Mesendoderm (in vitro differentiated cells): ENCODE results near the gene CENPE. TPM values are rescaled to one million over a fixed set of nuclear protein-coding genes. Genes with fewer than 3 reads are reported as not detected.
A peak's percentile ranks its signal among the peaks of the same experiment; 100 is the strongest.
"Not testable (repeated sequence)": the region's sequence is repeated elsewhere in the genome, so short reads cannot be mapped to it uniquely, and the experiment has no call there.

Experiments used
- DNase-seq: peaks from one replicate; pipeline ENCODE4 v3.0.0; 2013
- H2AK5ac ChIP-seq: 2 replicates; pipeline ENCODE4 v1.6.1; 2013; ENCODE audit warnings: low read length, inconsistent platforms
- H2BK120ac ChIP-seq: 2 replicates; pipeline ENCODE4 v1.6.1; 2013; ENCODE audit warnings: low read depth, mild to moderate bottlenecking, low read length, moderate library complexity, mixed read lengths
- H2BK15ac ChIP-seq: replicated peaks from 2 replicates; pipeline ENCODE4 v1.6.1; 2013; ENCODE audit warnings: low read depth, mild to moderate bottlenecking, moderate library complexity
- H2BK5ac ChIP-seq: 2 replicates; pipeline ENCODE4 v1.6.1; 2013; ENCODE audit warnings: low read length, inconsistent platforms
- H3K18ac ChIP-seq: 2 replicates; pipeline ENCODE4 v1.6.1; 2013; ENCODE audit warnings: mild to moderate bottlenecking, low read length, mixed read lengths
- H3K23ac ChIP-seq: one replicate; pipeline ENCODE4 v1.6.1; 2013; ENCODE audit warnings: low read length
- H3K27ac ChIP-seq: 2 replicates; pipeline ENCODE4 v1.5.1; 2013; ENCODE audit warnings: low read depth, mild to moderate bottlenecking, inconsistent platforms, low read length, moderate library complexity
- H3K27me3 ChIP-seq: 2 replicates; pipeline ENCODE4 v1.6.1; 2013; ENCODE audit warnings: low read length, control low read depth, mild to moderate bottlenecking, inconsistent platforms; ENCODE audit not compliant: insufficient read depth, poor library complexity
- H3K36me3 ChIP-seq: 2 replicates; pipeline ENCODE4 v1.6.1; 2013; ENCODE audit warnings: low read length, inconsistent platforms; ENCODE audit not compliant: control insufficient read depth, insufficient read depth
- H3K4ac ChIP-seq: one replicate; pipeline ENCODE4 v1.6.1; 2013; ENCODE audit warnings: low read depth, mild to moderate bottlenecking, low read length, moderate library complexity
- H3K4me1 ChIP-seq: 2 replicates; pipeline ENCODE4 v1.6.1; 2013; ENCODE audit warnings: low read depth, low read length, inconsistent platforms; ENCODE audit not compliant: control insufficient read depth
- H3K4me2 ChIP-seq: 2 replicates; pipeline ENCODE4 v1.6.1; 2013; ENCODE audit warnings: low read length
- H3K4me3 ChIP-seq: 2 replicates; pipeline ENCODE4 v1.5.1; 2013; ENCODE audit warnings: mild to moderate bottlenecking, low read length
- H3K56ac ChIP-seq: one replicate; pipeline ENCODE4 v1.6.1; 2013; ENCODE audit warnings: low read length
- H3K79me1 ChIP-seq: 2 replicates; pipeline ENCODE4 v1.6.1; 2013; ENCODE audit warnings: low read length, inconsistent platforms
- H3K79me2 ChIP-seq: 2 replicates; pipeline ENCODE4 v1.6.1; 2013; ENCODE audit warnings: mild to moderate bottlenecking, low read length; ENCODE audit not compliant: control insufficient read depth, insufficient read depth
- H3K9ac ChIP-seq: 2 replicates; pipeline ENCODE4 v1.6.1; 2013; ENCODE audit warnings: low read length, inconsistent platforms
- H4K5ac ChIP-seq: one replicate; pipeline ENCODE4 v1.6.1; 2013; ENCODE audit warnings: low read length
- H4K8ac ChIP-seq: one replicate; pipeline ENCODE4 v1.6.1; 2013; ENCODE audit warnings: low read depth, mild to moderate bottlenecking, control low read depth, low read length, moderate library complexity
- WGBS: extraction: QIAGEN DNeasy Blood & Tissue Kit; methylation state at CpG from one replicate; pipeline ENCODE4 v1.1.7; 2013; ENCODE audit warnings: low lambda C conversion rate, missing lambda C conversion rate; ENCODE audit not compliant: insufficient coverage; ENCODE audit errors: extremely low coverage; 5-methylcytosine and 5-hydroxymethylcytosine counted together
- polyA plus RNA-seq, 2 experiments: library from polyadenylated mRNA; stranded (reverse); fragments of 200-250 nt; gene quantifications; one replicate each; pipeline ENCODE4 v1.2.3, GENCODE V29; 2013

Gene CENPE
- 41.7 TPM for polyA plus RNA-seq (2013, experiment 1 of 2)
- polyA plus RNA-seq (2013, experiment 2 of 2): 41.8 TPM

- H3K4me2 ChIP-seq: peak within 1 kb of the TSS; percentile 79
- peaks cover 9% of the 10 kb centered on the region for H3K79me2 ChIP-seq
- WGBS: no CpG with 5 or more reads among the region's 44 CpGs
- no peaks in the 10 kb centered on the region for H3K36me3 ChIP-seq
- H3K9ac ChIP-seq: peak within 1 kb of the TSS; percentile 92
- peak within 1 kb of the TSS; percentile 95 for H3K4ac ChIP-seq
- no peak within 1 kb of the TSS for H2BK15ac ChIP-seq
- peak within 1 kb of the TSS; percentile 94 for H3K56ac ChIP-seq
- peak within 1 kb of the TSS; percentile 95 for H3K18ac ChIP-seq
- H4K8ac ChIP-seq: peak within 1 kb of the TSS; percentile 1
- no peaks in the 10 kb centered on the region for H3K4me1 ChIP-seq
- H3K4me3 ChIP-seq: peak within 1 kb of the TSS; percentile 93
- peak within 1 kb of the TSS; percentile 70 for H3K23ac ChIP-seq
- H2BK120ac ChIP-seq: no peak within 1 kb of the TSS
- DNase-seq: peak; percentile 95
- no peak within 1 kb of the TSS for H2AK5ac ChIP-seq
- peaks cover 5% of the 10 kb centered on the region for H3K79me1 ChIP-seq
- no peaks in the 10 kb centered on the region for H3K27me3 ChIP-seq
- H3K27ac ChIP-seq: no peak within 1 kb of the TSS
- H4K5ac ChIP-seq: peak within 1 kb of the TSS; percentile 2
- peak within 1 kb of the TSS; percentile 49 for H2BK5ac ChIP-seq
These were observed at the start of gene CENPE for GRCh38 chr4:103198111-103198765. Gene CENPE, minus strand, starts transcription at chr4:103198343. Its CDS starts 24 bp downstream, at chr4:103198319.

- Histone ChIP-seq H3K9ac (no peak overlapping the region), H3K79me1 (no peaks in the 10 kb centered on the region), H3K4me3 (no peak overlapping the region), H3K56ac (no peak overlapping the region), H3K27me3 (no peaks in the 10 kb centered on the region), H2BK15ac (no peak overlapping the region), H2BK120ac (no peak overlapping the region), H3K4ac (no peak overlapping the region), H3K4me2 (no peak overlapping the region), H3K23ac (no peak overlapping the region), H3K18ac (no peak overlapping the region), H3K36me3 (no peaks in the 10 kb centered on the region), H3K27ac (no peak overlapping the region), H3K79me2 (no peaks in the 10 kb centered on the region), H3K4me1 (no peaks in the 10 kb centered on the region), H4K8ac (no peak overlapping the region), H2BK5ac (no peak overlapping the region), H2AK5ac (no peak overlapping the region), H4K5ac (no peak overlapping the region)
- no peak for DNase-seq
- no CpG with 5 or more reads among the region's 1 CpG for WGBS
These were observed 46.1 kb upstream of the CENPE start for GRCh38 chr4:103244251-103244650.

GRCh38 chr4:103230938-103231337, 32.8 kb upstream of the CENPE start:
- H3K27me3 ChIP-seq, H3K4me3 ChIP-seq, H3K36me3 ChIP-seq, H3K4me2 ChIP-seq, H3K4ac ChIP-seq, H2BK15ac ChIP-seq, H2BK5ac ChIP-seq, H4K5ac ChIP-seq, H3K56ac ChIP-seq, H2BK120ac ChIP-seq, H3K4me1 ChIP-seq, H3K79me2 ChIP-seq, H2AK5ac ChIP-seq, H3K27ac ChIP-seq, DNase-seq, H3K9ac ChIP-seq, H4K8ac ChIP-seq, H3K79me1 ChIP-seq, H3K18ac ChIP-seq, H3K23ac ChIP-seq: not testable (repeated sequence)
- no CpG with 5 or more reads among the region's 3 CpGs for WGBS

DNA sequence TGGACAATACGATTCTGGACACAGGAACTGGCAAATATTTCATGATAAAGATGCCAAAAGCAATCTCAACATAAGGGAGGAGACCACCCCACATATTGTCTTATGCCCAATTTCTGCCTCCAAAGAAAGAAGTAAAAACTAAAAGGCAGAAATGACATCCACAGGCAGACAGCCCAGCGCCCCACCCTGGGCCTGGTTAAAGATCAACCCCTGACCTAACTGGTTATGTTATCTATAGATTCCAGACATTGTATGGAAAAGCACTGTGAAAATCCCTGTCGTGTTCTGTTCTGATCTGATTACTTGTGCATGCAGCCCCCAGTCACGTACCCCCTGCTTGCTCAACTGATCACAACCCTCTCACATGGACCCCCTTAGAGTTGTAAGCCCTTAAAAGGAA, 25.4 kb upstream of the CENPE start:
- H3K4me1 ChIP-seq, H2BK15ac ChIP-seq, H4K5ac ChIP-seq, H4K8ac ChIP-seq, H3K4me2 ChIP-seq, H3K36me3 ChIP-seq, H3K56ac ChIP-seq, H3K4ac ChIP-seq, H3K4me3 ChIP-seq, H3K79me1 ChIP-seq, H3K23ac ChIP-seq, H2BK120ac ChIP-seq, H2AK5ac ChIP-seq, H3K79me2 ChIP-seq, H3K27ac ChIP-seq, H2BK5ac ChIP-seq, H3K27me3 ChIP-seq, H3K9ac ChIP-seq, H3K18ac ChIP-seq: not testable (repeated sequence)
- DNase-seq: peak; percentile 63
- no CpG with 5 or more reads among the region's 4 CpGs for WGBS

DNA sequence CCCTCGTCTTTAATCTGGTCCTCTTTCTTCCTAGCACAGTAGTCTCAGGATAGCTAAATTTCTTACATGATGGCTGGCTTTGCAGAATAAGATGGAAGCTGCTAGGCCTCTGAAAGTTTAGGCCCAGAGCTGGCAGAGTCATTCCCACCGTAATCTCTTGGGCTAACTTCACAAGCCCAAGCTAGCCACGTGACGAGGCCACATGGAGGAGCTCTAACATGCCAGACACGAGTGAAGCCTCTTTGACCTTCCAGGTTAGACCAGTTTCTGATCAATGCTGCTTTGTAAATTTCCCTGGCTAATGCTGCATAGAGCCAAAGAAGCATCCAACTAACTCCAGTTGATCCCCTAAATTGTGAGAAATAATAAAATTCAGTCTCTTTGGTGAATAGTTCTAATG, 9.5 kb upstream of the CENPE start:
- WGBS: no CpG with 5 or more reads among the region's 5 CpGs
- no peak overlapping the region for H3K4me3 ChIP-seq

GRCh38 chr4:103204111-103204510, 6.0 kb upstream of the CENPE start:
- H3K4me2 ChIP-seq: no peak overlapping the region
- H3K4me3 ChIP-seq: no peak overlapping the region
- no peak overlapping the region for H3K9ac ChIP-seq
- no peak overlapping the region for H3K4ac ChIP-seq
- no peak overlapping the region for H3K27ac ChIP-seq
- no peak overlapping the region for H2BK15ac ChIP-seq
- H4K5ac ChIP-seq: no peak overlapping the region
- no peaks in the 10 kb centered on the region for H3K36me3 ChIP-seq
- no peak overlapping the region for H4K8ac ChIP-seq
- H3K4me1 ChIP-seq: no peaks in the 10 kb centered on the region
- H3K18ac ChIP-seq: no peak overlapping the region
- no CpG with 5 or more reads among the region's 1 CpG for WGBS
- H2AK5ac ChIP-seq: no peak overlapping the region
- H3K79me2 ChIP-seq: no peaks in the 10 kb centered on the region
- no peak overlapping the region for H3K23ac ChIP-seq
- H2BK5ac ChIP-seq: no peak overlapping the region
- H2BK120ac ChIP-seq: no peak overlapping the region
- no peaks in the 10 kb centered on the region for H3K79me1 ChIP-seq
- no peak for DNase-seq
- no peaks in the 10 kb centered on the region for H3K27me3 ChIP-seq
- no peak overlapping the region for H3K56ac ChIP-seq

More for the DNA sequence above, 9.5 kb upstream of the CENPE start:
- Histone ChIP-seq H2AK5ac (no peak overlapping the region), H3K4me1 (no peaks in the 10 kb centered on the region), H4K5ac (no peak overlapping the region), H2BK5ac (no peak overlapping the region), H3K23ac (no peak overlapping the region), H3K56ac (no peak overlapping the region), H3K36me3 (no peaks in the 10 kb centered on the region), H4K8ac (no peak overlapping the region), H2BK15ac (no peak overlapping the region), H3K27me3 (no peaks in the 10 kb centered on the region), H3K9ac (no peak overlapping the region), H3K4ac (no peak overlapping the region), H3K27ac (no peak overlapping the region), H3K18ac (no peak overlapping the region), H3K4me2 (no peak overlapping the region), H3K79me2 (no peaks in the 10 kb centered on the region), H3K79me1 (no peaks in the 10 kb centered on the region), H2BK120ac (no peak overlapping the region)
- peak; percentile 84 for DNase-seq
